ENCODE measurements around the gene SCP2D1.

The SCP2D1 gene

GRCh38 chr20:18815194-18815942 is 1.8 kb downstream of the SCP2D1 start:
- no peak for DNase-seq

- no peak for DNase-seq
Observed at GRCh38 chr20:18822832-18823231, 9.2 kb downstream of the SCP2D1 start.

DNA sequence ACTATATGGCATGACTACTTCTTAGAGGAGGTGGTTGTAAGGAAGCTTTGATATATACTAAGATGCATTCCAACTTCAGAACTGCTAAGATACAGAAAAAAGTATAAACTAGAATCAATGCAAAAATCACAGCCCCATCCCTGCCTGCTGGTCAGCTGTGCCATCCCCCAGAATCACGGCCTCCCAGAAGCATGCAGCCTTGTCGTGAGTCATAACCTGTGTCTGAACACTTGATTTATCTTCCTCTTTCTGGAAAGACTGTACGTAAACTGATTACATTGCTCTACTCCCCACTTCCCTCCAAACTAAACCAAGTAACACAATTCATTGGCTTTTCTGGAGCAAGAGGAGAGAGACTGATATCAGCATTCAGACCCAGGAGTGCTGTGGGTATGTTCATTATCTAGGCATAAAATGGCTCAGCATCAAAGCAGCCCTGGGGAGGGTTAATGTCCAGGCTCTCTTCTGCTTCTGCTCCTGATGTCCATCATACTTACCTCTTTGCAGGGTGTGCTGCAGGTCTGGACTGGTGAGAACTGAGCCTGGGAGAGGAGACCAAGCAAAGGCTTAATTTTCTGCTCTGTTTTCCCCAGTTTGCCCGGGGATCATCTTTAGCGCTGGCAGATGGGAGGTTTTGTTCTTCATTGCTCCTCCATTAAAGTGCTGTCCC is 18.4 kb downstream of the SCP2D1 start:
- DNase-seq = no peak

DNA sequence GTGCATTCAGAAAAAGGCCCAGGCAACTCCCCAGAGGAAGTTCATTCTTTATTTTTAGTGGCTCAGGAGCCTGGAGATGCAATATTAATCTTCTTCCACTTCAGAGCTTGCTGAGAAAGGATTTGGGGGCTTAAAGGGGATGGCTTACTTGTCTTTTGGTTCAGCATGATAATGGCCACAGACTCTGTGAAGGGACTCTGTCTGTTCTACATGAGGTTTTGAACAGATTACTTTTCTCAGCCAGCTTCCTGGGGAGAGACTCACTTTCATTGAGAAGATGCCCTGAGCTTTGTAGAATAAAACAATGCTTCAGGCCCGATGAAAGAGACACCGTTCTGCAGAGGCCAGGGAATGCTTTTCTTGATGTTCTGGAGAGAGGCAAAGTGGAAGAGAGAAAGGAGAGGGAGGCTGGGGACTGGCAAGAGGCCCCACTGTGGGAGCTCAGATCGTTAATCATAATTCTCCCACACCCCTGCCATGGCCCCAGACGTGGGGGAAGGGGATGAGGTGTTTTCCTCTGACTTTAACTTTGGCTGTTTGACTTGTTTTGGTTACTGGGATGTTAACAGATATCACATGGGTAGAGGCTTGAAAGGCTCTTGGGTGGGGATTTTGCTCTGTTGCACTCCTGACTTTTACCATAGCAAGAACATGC is 19.1 kb downstream of the SCP2D1 start:
- DNase-seq = no peak

GRCh38 chr20:18835466-18836256 is 22.1 kb downstream of the SCP2D1 start:
- DNase-seq = no peak

DNA sequence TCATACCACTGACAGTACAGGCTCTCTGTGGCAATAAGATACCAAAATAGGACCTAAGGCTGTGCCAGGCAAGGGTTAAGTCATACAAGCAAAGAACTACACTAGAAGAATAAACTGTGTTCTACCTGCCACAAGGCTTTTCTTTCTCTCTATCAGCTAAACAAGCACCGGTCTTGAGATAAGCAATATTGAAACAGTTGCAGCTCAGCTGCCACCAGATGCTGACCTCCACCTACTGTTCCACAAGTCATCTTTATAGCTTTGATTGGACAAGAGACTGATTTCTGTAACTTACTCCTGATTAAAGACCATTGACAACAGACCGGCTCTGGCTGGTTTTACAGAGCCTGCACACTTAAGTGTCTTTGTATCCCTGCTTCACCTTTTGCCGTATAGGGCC is 24.1 kb downstream of the SCP2D1 start:
- no peak for DNase-seq

DNA sequence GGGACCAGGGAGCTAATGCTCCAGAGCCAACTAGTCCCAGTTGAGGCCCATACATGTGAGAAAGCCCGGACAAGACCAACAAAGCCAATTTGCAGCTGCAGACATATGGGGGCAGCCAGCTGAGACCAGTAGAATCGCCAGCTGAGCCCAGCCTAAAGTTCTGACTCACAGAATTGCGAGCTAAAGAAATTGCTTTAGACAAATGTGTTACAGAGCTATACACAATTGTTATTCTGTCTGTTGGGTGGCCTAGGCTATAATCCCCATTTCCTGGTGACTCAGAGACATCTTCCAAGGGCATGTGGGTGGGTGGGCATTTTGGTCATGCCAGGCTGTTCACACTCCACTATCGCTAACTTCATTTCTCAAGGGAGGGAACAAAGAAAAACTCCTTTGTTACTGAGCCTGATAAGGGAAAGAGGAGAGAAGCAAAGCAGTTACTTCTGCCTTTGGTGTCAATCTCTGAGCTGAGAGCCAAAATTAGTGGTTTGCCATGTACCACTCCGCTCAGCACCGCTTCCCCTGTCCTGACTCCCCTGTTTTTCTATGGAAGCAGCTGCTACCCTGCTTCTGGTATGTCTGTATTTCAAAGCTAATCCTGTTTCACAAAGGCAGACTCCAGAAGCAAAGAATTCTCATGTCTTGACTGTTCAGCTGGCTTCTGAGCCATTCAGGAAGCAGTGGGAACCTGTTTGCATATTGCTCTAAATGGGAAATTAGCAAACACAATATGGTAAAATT is 26.1 kb downstream of the SCP2D1 start:
- no peak for DNase-seq

DNA sequence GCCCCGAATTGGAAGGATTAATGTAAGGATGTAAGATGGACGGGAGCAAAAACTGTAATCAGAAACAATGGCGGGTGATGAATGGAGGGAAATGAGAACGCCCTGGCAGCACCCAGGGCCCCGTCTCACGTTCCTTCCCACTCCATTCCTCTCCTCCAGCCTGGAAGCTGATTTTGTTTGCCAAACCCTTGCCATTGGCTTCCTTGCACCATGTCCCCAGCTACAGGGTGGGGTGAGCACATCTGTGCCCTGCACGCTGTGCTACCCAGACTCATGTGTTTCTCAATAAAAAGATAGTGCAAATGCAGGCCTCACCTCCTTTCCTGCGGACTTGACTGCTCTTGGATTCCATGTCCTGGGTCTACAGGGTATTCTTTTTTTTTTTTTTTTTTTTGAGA is 26.7 kb downstream of the SCP2D1 start:
- no peak for DNase-seq

DNA sequence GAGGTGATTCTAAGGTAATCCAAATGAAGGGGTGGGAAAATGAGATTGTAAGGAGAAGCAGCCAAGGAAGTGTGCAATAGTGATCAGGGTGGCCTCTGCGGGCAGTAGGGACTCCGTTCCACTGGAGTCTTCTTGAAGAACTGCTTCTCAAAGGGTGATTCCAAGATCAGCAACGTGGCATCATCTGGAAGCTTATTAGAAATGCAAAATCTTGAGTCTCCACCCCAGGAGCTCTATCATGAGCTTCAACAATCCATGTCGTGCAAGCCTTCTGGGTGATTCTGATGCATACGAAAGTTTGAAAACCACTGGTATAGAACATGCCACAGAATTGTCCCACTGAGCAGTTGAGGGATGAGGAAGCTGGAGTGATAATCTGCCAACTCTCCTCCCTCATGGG is 31.4 kb downstream of the SCP2D1 start:
- no peak for DNase-seq

- no peak for DNase-seq
Observed at GRCh38 chr20:18847226-18847755, 33.7 kb downstream of the SCP2D1 start.

- no peak for DNase-seq
Observed at GRCh38 chr20:18849131-18849530, 35.5 kb downstream of the SCP2D1 start.

DNA sequence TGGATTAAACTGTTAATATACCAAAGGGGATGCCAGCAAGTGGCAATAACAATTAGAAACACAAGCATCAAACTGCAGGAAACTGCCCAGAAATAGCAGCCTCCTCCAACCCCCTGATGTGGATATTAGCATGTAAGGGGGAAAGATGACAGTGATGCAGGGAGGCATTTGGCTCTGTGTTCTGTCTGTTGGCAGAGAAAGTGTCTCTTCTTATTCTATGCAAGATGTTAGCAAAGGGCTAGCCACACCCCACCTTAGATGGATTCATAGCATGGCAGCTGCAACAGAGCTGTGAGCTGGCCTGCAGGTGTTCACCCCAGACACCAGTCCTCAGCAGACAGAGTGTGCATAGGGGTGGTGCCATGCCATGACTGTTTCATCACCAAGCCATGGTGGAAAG is 38.0 kb downstream of the SCP2D1 start:
- no peak for DNase-seq

- DNase-seq = no peak
Observed at GRCh38 chr20:18852318-18852717, 38.7 kb downstream of the SCP2D1 start.

DNA sequence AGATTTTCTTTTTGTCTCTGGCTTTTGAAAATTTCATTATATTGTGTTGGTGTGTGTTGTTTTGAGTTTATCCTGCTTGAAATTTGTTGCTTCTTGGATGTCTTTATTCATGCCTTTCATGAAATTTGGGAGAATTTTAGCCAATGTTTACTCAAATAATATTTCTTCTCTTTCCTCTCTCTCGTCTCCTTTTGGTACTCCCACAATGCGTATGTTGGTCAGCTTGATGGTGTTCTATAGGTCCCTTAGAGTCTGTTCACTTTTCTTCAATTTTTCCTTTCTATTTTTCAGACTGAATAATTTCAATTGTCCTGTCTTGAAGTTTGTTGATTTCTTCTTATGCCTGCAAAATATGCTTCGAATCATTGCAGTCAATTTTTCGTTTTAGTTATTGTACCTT is 39.6 kb downstream of the SCP2D1 start:
- no peak for DNase-seq

DNA sequence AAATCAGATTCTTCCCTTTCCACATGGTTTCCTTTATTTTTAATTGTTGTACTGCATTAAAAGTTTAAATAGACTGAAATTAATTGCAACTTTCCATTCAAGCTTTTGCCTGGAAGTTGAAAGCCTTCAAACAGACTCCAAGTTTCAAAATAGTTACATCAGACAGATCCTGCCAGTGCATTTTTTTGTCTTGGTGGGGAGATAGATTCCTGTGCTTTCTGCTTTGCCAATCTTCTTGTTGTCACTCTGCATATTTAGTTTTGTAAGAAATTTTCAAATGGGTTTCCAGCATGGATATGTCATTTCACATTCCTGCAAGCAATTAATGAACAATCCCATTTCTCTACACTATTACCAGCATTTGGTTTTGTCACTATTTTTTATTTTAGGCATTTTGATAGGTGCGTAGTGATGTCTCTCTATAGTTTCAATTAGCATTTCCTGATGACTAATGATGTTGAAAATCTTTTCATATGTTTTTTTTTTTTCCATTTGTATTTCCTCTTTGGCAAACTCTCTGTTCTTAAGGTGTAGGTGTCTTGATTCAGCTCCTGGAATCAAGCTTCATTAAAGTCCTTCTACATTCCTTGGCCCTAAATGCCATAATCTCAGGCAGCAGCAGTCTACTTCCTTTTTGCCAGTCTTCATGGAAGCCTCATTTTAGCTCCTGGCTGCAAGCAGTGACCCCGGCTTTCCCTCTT is 40.5 kb downstream of the SCP2D1 start:
- DNase-seq = no peak

DNA sequence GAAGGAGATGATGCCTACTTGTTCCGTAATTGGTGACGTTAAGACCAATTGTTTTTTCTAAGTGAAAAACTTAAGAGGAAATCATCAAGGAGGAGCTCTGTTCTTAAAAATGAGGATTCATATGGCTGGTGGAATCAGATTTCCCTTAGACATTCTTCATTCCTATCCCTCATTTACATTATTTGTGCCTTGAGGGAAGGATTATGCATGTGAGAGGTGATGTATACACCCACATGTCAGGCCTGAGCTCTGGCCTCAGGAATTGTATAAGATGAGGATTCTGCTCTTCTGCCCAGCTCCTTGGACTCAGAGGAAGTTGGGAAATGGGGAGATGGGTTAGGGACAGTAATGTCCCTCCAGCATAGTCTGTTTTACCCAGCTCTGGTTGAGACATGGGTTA is 42.3 kb downstream of the SCP2D1 start:
- DNase-seq = no peak

GRCh38 chr20:18856873-18857272 is 43.3 kb downstream of the SCP2D1 start:
- no peak for DNase-seq

GRCh38 chr20:18857640-18858039 is 44.1 kb downstream of the SCP2D1 start:
- no peak for DNase-seq

- DNase-seq = no peak
Observed at GRCh38 chr20:18858816-18859215, 45.2 kb downstream of the SCP2D1 start.
